ENCODE measurements around the gene TTC8.

DNA sequence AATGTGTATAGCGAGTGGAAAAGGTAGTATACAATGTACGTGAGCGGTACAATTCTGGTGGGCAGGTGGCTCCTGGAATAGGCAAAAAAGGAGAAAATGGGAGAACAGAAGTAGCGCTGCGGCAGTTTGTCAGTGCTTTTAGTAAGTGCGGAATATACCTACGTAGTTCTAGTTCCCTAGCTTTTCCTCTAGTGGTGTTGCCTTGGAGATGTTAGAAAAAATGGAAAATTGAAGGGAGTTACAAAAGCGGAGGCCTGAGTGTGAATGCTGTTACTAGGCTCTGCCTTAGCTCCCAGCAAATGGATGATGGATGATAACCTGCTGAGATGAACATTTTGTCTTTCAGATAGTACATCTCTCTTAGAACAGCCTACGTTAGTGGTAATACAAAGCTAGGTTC lies 1.1 kb downstream of the TTC8 start:
- TF ChIP-seq SMC3 (IDR thresholded peaks at IDR 0.05; ENCODE audit: low read depth, low read length): no peak
- no peak for TF ChIP-seq EP300 (IDR thresholded peaks at IDR 0.05; ENCODE audit: borderline replicate concordance in 1 of 2, low read depth in 1 of 2, low read length in 1 of 2)

Measured in SK-N-SH (cell line).